HepG2 (cell line): ENCODE measurements around the gene VDAC1. TPM values are rescaled to one million over a fixed set of nuclear protein-coding genes. Genes with fewer than 3 reads are reported as not detected.

Source experiments
- AKAP8 ChIP-seq: sonication (generic); formaldehyde crosslinking; IDR thresholded peaks from 2 replicates; pipeline ENCODE4 v1.5.1; 2020; ENCODE audit warnings: mild to moderate bottlenecking, missing genetic modification reagents
- BRD4 ChIP-seq: sonication (generic); formaldehyde crosslinking; IDR thresholded peaks from 2 replicates; pipeline ENCODE4 v1.4.0; 2020; ENCODE audit warnings: missing genetic modification reagents
- CEBPG ChIP-seq: IDR thresholded peaks from 2 replicates; pipeline ENCODE4 v1.6.1; 2016
- HOXA5 ChIP-seq: sonication (generic); formaldehyde crosslinking; IDR thresholded peaks from 2 replicates; pipeline ENCODE4 v1.4.0; 2020; ENCODE audit warnings: missing genetic modification reagents
- MAFF ChIP-seq: IDR thresholded peaks from 2 replicates; pipeline ENCODE4 v1.6.1; 2011; ENCODE audit warnings: low read depth, low read length, improper control_type of control experiment
- MAFK ChIP-seq, 2 experiments: IDR thresholded peaks in 1 of 2; conservative IDR thresholded peaks in 1 of 2; 2 replicates each; pipeline ENCODE4 v1.6.1; 2011; ENCODE audit warnings: improper control_type of control experiment in 2 of 2, low read length in 2 of 2
- MED1 ChIP-seq: sonication (generic); formaldehyde crosslinking; IDR thresholded peaks from 2 replicates; pipeline ENCODE4 v1.4.0; 2020; ENCODE audit warnings: missing genetic modification reagents
- PCBP2 ChIP-seq: fragments of 200-400 bp; formaldehyde crosslinking; optimal IDR thresholded peaks from 2 replicates; pipeline ENCODE3; 2018; ENCODE audit warnings: low read length, low read depth; ENCODE audit not compliant: poor library complexity, severe bottlenecking
- PITX1 ChIP-seq: sonication (generic); formaldehyde crosslinking; IDR thresholded peaks from 2 replicates; pipeline ENCODE4 v1.5.1; 2020; ENCODE audit warnings: mild to moderate bottlenecking, missing genetic modification reagents
- POLR2A ChIP-seq, 2 experiments: IDR thresholded peaks; 2 replicates each; pipeline ENCODE4 v1.6.1; 2011; ENCODE audit warnings: low read depth in 2 of 2, low read length in 2 of 2, mild to moderate bottlenecking in 1 of 2, moderate library complexity in 1 of 2; ENCODE audit not compliant: insufficient read depth in 1 of 2
- TARDBP ChIP-seq: sonication (generic); formaldehyde crosslinking; IDR thresholded peaks from 2 replicates; pipeline ENCODE4 v1.8.0; 2022; ENCODE audit warnings: mild to moderate bottlenecking, missing genetic modification reagents
- TEAD2 ChIP-seq: sonication (generic); formaldehyde crosslinking; IDR thresholded peaks from 2 replicates; pipeline ENCODE4 v1.9.0; 2021; ENCODE audit warnings: missing genetic modification reagents
- XRCC5 ChIP-seq: fragments of 200-400 bp; formaldehyde crosslinking; optimal IDR thresholded peaks from 2 replicates; pipeline ENCODE3; 2017; ENCODE audit warnings: mild to moderate bottlenecking, low read length
- ZNF460 ChIP-seq: sonication (generic); formaldehyde crosslinking; IDR thresholded peaks from 2 replicates; pipeline ENCODE4 v1.5.1; 2020; ENCODE audit warnings: missing genetic modification reagents, mild to moderate bottlenecking, borderline replicate concordance
- ZNF598 ChIP-seq: sonication (generic); formaldehyde crosslinking; IDR thresholded peaks from 2 replicates; pipeline ENCODE4 v1.5.1; 2020; ENCODE audit warnings: mild to moderate bottlenecking, missing genetic modification reagents, borderline replicate concordance
- ZNF629 ChIP-seq: sonication (generic); formaldehyde crosslinking; conservative IDR thresholded peaks from 2 replicates; pipeline ENCODE4 v1.5.0; 2020; ENCODE audit warnings: missing genetic modification reagents
- ZNF746 ChIP-seq: sonication (generic); formaldehyde crosslinking; IDR thresholded peaks from 2 replicates; pipeline ENCODE4 v1.8.0; 2022; ENCODE audit warnings: mild to moderate bottlenecking, missing genetic modification reagents
- ZSCAN22 ChIP-seq: sonication (generic); formaldehyde crosslinking; IDR thresholded peaks from 2 replicates; pipeline ENCODE4 v1.4.0; 2020; ENCODE audit warnings: mild to moderate bottlenecking, missing genetic modification reagents
- ZSCAN25 ChIP-seq: sonication (generic); formaldehyde crosslinking; IDR thresholded peaks from 2 replicates; pipeline ENCODE4 v1.8.0; 2022; ENCODE audit warnings: mild to moderate bottlenecking, missing genetic modification reagents
- polyA plus RNA-seq, 8 experiments: library from polyadenylated mRNA; depleted of rRNA in 3 of 8; stranded (reverse) in 7 of 8; unstranded in 1 of 8; fragments of >200 nt; fragmentation: Illumina TruSeq in 4 of 8; extraction: Trizol in 4 of 8; gene quantifications; 2 replicates each; pipeline versions ENCODE4 v1.2.1 to v1.2.3, GENCODE V29; 2011 to 2016; ENCODE audit warnings: low read depth in 4 of 8, missing spikeins in 1 of 8, mixed read lengths in 1 of 8; ENCODE audit not compliant: insufficient read depth in 1 of 8
- total RNA-seq, 5 experiments: library from RNA; depleted of rRNA; stranded (reverse); fragments of >200 nt; fragmentation: Illumina TruSeq; extraction: Trizol; gene quantifications; 2 replicates each; pipeline ENCODE4 v1.2.3, GENCODE V29; 2016; ENCODE audit warnings: low read depth in 1 of 5
- TF ChIP-seq, protein P1 (sequence below): sonication (generic); formaldehyde crosslinking; IDR thresholded peaks from 2 replicates; pipeline ENCODE4 v1.5.1; 2020; ENCODE audit warnings: mild to moderate bottlenecking, missing genetic modification reagents, moderate library complexity
- TF ChIP-seq, protein P2 (sequence below): IDR thresholded peaks from 2 replicates; pipeline ENCODE4 v1.6.1; 2016; ENCODE audit warnings: mild to moderate bottlenecking
- TF ChIP-seq, protein P3 (sequence below): sonication (generic); formaldehyde crosslinking; IDR thresholded peaks from 2 replicates; pipeline ENCODE4 v1.8.1; 2022; ENCODE audit warnings: low read depth, mild to moderate bottlenecking, missing genetic modification reagents
- TF ChIP-seq, protein P4 (sequence below): IDR thresholded peaks from 2 replicates; pipeline ENCODE4 v1.6.1; 2012; ENCODE audit warnings: low read depth, low read length, improper control_type of control experiment

Gene VDAC1
- total and polyA plus RNA-seq, 2 of the 13 experiments (the other 11 are each of a cell fraction or from before 2014, with no cell fraction given) = 112 to 380 TPM

DNA sequence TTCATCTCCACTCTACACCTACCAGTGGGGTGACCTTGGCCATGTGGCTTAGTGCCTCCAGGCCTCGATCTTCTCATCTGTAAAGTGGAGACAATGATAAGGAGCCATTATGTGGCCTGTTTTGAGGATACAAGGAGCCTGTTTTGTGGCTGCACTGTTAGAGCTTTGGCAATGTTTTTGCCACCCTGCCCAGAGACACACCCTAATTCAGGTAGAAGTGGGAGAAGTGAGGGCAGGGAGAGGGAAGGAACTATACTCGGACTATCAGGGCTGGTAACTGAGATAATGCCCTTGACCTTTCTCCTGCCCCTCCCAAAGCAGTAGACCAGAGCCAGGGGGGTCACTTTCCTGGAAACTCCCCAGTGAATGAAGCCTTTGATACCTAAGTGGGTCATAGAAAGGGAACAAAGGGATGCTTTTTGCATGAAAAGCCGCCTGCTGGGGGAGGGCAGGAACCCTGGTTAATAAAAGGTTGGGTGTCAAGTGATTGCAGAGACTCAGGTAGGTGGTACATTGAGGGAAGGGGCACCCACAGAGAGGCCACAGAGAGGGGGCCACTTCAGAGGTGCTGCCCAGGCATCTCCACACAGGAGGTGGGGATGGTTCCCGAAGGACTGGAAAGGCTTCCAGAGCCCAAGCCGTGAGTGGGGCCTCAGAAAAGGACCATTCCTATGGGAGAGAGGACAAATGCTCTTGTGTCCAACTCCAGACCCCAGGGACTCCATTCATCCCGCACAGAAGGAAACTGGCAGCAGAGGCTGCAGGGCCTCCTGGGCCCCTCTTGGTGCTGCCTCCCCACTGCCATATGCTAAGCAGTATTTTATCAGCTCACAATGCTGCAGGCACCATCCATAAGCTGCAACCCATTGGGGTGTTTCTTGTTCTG is 42.3 kb upstream of the VDAC1 start (continued):
- TF ChIP-seq ZNF460 (no peak; the same call in 1 of the 2 replicates), MAFK (conservative IDR thresholded peaks at IDR 0.05 in 1 of 2, IDR thresholded peaks at IDR 0.05 in 1 of 2; ENCODE audit: low read length in 2 of 2) (no peak), PCBP2 (no peak), POLR2A (IDR thresholded peaks at IDR 0.05; ENCODE audit: insufficient read depth in 1 of 2, low read depth in 2 of 2, low read length in 2 of 2) (no peak), ZNF746 (CRISPR knock-in tag) (peak; percentile 92), ZNF598 (CRISPR knock-in tag) (no peak), ZSCAN22 (CRISPR knock-in tag) (no peak), HOXA5 (no peak; the same call in 1 of the 2 replicates), MED1 (CRISPR knock-in tag) (peak; percentile 55), TARDBP (CRISPR knock-in tag) (peak; percentile 86), TEAD2 (no peak), ZNF629 (CRISPR knock-in tag) (peak; percentile 98), BRD4 (CRISPR knock-in tag) (0 out of 2 replicates have a peak, but pooled peaks have one; percentile 28), ZSCAN25 (no peak), PITX1 (CRISPR knock-in tag) (peak; percentile 60; the same call in 1 of the 2 replicates), CEBPG (CRISPR knock-in tag) (peak; percentile 22), XRCC5 (peak; percentile 80), AKAP8 (CRISPR knock-in tag) (no peak), MAFF (no peak)
- TF ChIP-seq, protein P1, sequence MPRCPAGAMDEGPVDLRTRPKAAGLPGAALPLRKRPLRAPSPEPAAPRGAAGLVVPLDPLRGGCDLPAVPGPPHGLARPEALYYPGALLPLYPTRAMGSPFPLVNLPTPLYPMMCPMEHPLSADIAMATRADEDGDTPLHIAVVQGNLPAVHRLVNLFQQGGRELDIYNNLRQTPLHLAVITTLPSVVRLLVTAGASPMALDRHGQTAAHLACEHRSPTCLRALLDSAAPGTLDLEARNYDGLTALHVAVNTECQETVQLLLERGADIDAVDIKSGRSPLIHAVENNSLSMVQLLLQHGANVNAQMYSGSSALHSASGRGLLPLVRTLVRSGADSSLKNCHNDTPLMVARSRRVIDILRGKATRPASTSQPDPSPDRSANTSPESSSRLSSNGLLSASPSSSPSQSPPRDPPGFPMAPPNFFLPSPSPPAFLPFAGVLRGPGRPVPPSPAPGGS (CRISPR knock-in tag) = no peak
- TF ChIP-seq, protein P2, sequence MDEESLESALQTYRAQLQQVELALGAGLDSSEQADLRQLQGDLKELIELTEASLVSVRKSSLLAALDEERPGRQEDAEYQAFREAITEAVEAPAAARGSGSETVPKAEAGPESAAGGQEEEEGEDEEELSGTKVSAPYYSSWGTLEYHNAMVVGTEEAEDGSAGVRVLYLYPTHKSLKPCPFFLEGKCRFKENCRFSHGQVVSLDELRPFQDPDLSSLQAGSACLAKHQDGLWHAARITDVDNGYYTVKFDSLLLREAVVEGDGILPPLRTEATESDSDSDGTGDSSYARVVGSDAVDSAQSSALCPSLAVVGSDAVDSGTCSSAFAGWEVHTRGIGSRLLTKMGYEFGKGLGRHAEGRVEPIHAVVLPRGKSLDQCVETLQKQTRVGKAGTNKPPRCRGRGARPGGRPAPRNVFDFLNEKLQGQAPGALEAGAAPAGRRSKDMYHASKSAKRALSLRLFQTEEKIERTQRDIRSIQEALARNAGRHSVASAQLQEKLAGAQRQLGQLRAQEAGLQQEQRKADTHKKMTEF (CRISPR knock-in tag) = peak; percentile 52; the same call in 1 of the 2 replicates
- TF ChIP-seq, protein P3, sequence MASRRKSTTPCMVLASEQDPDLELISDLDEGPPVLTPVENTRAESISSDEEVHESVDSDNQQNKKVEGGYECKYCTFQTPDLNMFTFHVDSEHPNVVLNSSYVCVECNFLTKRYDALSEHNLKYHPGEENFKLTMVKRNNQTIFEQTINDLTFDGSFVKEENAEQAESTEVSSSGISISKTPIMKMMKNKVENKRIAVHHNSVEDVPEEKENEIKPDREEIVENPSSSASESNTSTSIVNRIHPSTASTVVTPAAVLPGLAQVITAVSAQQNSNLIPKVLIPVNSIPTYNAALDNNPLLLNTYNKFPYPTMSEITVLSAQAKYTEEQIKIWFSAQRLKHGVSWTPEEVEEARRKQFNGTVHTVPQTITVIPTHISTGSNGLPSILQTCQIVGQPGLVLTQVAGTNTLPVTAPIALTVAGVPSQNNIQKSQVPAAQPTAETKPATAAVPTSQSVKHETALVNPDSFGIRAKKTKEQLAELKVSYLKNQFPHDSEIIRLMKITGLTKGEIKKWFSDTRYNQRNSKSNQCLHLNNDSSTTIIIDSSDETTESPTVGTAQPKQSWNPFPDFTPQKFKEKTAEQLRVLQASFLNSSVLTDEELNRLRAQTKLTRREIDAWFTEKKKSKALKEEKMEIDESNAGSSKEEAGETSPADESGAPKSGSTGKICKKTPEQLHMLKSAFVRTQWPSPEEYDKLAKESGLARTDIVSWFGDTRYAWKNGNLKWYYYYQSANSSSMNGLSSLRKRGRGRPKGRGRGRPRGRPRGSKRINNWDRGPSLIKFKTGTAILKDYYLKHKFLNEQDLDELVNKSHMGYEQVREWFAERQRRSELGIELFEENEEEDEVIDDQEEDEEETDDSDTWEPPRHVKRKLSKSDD (CRISPR knock-in tag) = no peak
- TF ChIP-seq, protein P4, sequence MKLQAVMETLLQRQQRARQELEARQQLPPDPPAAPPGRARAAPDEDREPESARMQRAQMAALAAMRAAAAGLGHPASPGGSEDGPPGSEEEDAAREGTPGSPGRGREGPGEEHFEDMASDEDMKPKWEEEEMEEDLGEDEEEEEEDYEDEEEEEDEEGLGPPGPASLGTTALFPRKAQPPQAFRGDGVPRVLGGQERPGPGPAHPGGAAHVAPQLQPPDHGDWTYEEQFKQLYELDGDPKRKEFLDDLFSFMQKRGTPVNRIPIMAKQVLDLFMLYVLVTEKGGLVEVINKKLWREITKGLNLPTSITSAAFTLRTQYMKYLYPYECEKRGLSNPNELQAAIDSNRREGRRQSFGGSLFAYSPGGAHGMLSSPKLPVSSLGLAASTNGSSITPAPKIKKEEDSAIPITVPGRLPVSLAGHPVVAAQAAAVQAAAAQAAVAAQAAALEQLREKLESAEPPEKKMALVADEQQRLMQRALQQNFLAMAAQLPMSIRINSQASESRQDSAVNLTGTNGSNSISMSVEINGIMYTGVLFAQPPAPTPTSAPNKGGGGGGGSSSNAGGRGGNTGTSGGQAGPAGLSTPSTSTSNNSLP = peak; percentile 47; the same call in 1 of the 2 replicates
